Hepatocyte (in vitro differentiated cells): ENCODE results near the gene CENPB. TPM values are rescaled to one million over a fixed set of nuclear protein-coding genes. Genes with fewer than 3 reads are reported as not detected.

ENCODE experiments used
- DNase-seq: peaks from one replicate; pipeline ENCODE4 v3.0.0-alpha.2; 2016; ENCODE audit warnings: low spot score
- H2AFZ ChIP-seq: fragments of 200-600 bp; sonication (generic); 2 replicates; pipeline ENCODE4 v1.6.0; 2016; ENCODE audit warnings: antibody characterized with exemption, mild to moderate bottlenecking
- H3K27ac ChIP-seq: fragments of 200-600 bp; sonication (generic); 2 replicates; pipeline ENCODE4 v1.5.1; 2016; ENCODE audit warnings: mild to moderate bottlenecking
- H3K27me3 ChIP-seq: fragments of 200-600 bp; sonication (generic); 2 replicates; pipeline ENCODE4 v1.6.1; 2016
- H3K36me3 ChIP-seq: fragments of 200-600 bp; sonication (generic); replicated peaks from 2 replicates; pipeline ENCODE4 v1.5.1; 2016; ENCODE audit warnings: low read depth; ENCODE audit not compliant: insufficient read depth
- H3K4me1 ChIP-seq: fragments of 200-600 bp; sonication (generic); 2 replicates; pipeline ENCODE4 v1.5.1; 2016; ENCODE audit warnings: mild to moderate bottlenecking, moderate library complexity; ENCODE audit not compliant: insufficient read depth
- H3K4me2 ChIP-seq: fragments of 200-600 bp; sonication (generic); 2 replicates; pipeline ENCODE4 v1.6.0; 2016
- H3K4me3 ChIP-seq: fragments of 200-600 bp; sonication (generic); 2 replicates; pipeline ENCODE4 v1.5.1; 2016; ENCODE audit warnings: mild to moderate bottlenecking
- H3K79me2 ChIP-seq: fragments of 200-600 bp; sonication (generic); 2 replicates; pipeline ENCODE4 v1.6.0; 2017; ENCODE audit warnings: mild to moderate bottlenecking
- H3K9me2 ChIP-seq: fragments of 200-600 bp; sonication (generic); replicated peaks from 2 replicates; pipeline ENCODE4 v1.6.0; 2017; ENCODE audit warnings: mild to moderate bottlenecking; ENCODE audit not compliant: insufficient read depth
- H3K9me3 ChIP-seq: fragments of 200-600 bp; sonication (generic); 2 replicates; pipeline ENCODE4 v1.5.1; 2016; ENCODE audit warnings: low read depth, mild to moderate bottlenecking
- H4K20me1 ChIP-seq: fragments of 200-600 bp; sonication (generic); 2 replicates; pipeline ENCODE4 v1.6.0; 2016; ENCODE audit warnings: mild to moderate bottlenecking; ENCODE audit not compliant: insufficient read depth, poor library complexity, severe bottlenecking
- EZH2 ChIP-seq: fragments of 200-600 bp; sonication (generic); IDR thresholded peaks from 2 replicates; pipeline ENCODE4 v1.6.1; 2016; ENCODE audit warnings: antibody characterized with exemption, mild to moderate bottlenecking, borderline replicate concordance
- EZH2phosphoT487 ChIP-seq: fragments of 200-600 bp; sonication (generic); IDR thresholded peaks from one replicate; pipeline ENCODE4 v1.6.1; 2018; ENCODE audit warnings: antibody characterized with exemption, mild to moderate bottlenecking, low read depth, moderate library complexity; ENCODE audit not compliant: unreplicated experiment, severe bottlenecking
- WGBS: methylation state at CpG from one replicate; pipeline ENCODE4 v1.1.6; 2016; ENCODE audit warnings: low lambda C conversion rate; ENCODE audit errors: missing lambda C conversion rate; 5-methylcytosine and 5-hydroxymethylcytosine counted together
- polyA plus RNA-seq: library from polyadenylated mRNA; unstranded; fragments of >200 nt; fragmentation: Nextera tagmentation; extraction: Ambion mirVana; gene quantifications from 2 replicates; pipeline ENCODE4 v1.2.1, GENCODE V29; 2016
- total RNA-seq: library from RNA; depleted of rRNA; stranded (reverse); fragments of >200 nt; gene quantifications from 2 replicates; pipeline ENCODE4 v1.2.3, GENCODE V29; 2014
- TF ChIP-seq, protein P1 (sequence below): fragments of 200-600 bp; sonication (generic); IDR thresholded peaks from 2 replicates; pipeline ENCODE4 v1.5.1; 2016; ENCODE audit warnings: antibody characterized with exemption, mild to moderate bottlenecking; ENCODE audit not compliant: poor library complexity

Gene CENPB
- total and polyA plus RNA-seq, 2 experiments from 2014 or later, result 21.2 to 46.7 TPM

DNA sequence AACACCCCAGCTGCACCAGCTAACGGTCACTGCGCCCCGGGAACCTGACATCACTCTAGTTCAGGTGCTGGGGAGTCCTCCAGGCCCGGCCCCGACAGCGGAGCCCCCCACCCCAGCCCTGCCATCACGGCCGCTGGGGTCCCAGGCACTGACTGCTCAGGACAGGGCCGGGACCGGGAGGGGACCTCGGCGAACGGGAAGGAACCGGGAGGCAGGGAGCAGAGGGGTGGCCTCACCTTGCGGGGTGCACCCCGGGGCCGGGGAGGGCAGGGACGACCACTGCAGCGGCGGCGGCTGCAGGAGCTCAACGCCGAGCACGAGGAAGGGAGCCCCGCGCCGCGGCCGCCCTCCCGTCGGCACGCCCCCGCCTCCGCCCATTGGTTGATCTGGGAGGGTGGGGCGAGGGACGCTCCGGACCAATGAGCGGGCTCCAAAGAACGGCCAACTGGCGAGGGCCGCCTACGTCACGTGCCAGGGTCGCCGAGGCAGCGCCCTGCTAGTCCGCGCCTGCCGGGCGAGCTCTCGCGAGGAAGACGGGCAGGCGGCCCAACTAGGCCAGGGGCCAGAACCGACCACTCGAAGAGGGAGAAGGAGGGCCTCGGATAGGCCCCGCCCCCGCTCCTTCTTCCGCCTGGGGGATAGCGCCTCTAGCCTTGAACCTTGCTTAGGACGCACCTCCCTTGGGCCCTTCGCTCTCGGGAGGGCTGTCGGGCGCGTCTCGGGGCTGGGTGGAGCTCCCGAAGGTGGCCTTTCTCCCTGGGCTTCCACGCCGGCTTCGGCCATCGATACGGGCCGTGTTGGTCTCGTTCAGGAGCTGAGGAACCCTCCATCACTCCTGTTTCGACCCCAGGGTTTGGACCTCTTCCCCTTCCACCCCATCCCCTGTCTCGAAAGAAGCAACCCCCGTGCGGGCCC is 18.9 kb downstream of the CENPB start, which contains the start of gene ADISSP:
Gene ADISSP (minus strand): TSS at position 327 of the 915 bp plus-strand sequence. CDS start 7,653 bp downstream, outside the sequence.
- peak within 1 kb of the TSS; percentile 94 for H3K4me2 ChIP-seq
- H3K9me3 ChIP-seq, result no peaks in the 10 kb centered on the region
- no peaks in the 10 kb centered on the region for H4K20me1 ChIP-seq
- H3K9me2 ChIP-seq, result no peaks in the 10 kb centered on the region
- peaks cover 13% of the 10 kb centered on the region for H3K4me1 ChIP-seq
- no peaks in the 10 kb centered on the region for H3K27me3 ChIP-seq
- peak within 1 kb of the TSS; percentile 79 for H3K27ac ChIP-seq
- TF ChIP-seq EZH2, result no peak
- TF ChIP-seq, protein P1, sequence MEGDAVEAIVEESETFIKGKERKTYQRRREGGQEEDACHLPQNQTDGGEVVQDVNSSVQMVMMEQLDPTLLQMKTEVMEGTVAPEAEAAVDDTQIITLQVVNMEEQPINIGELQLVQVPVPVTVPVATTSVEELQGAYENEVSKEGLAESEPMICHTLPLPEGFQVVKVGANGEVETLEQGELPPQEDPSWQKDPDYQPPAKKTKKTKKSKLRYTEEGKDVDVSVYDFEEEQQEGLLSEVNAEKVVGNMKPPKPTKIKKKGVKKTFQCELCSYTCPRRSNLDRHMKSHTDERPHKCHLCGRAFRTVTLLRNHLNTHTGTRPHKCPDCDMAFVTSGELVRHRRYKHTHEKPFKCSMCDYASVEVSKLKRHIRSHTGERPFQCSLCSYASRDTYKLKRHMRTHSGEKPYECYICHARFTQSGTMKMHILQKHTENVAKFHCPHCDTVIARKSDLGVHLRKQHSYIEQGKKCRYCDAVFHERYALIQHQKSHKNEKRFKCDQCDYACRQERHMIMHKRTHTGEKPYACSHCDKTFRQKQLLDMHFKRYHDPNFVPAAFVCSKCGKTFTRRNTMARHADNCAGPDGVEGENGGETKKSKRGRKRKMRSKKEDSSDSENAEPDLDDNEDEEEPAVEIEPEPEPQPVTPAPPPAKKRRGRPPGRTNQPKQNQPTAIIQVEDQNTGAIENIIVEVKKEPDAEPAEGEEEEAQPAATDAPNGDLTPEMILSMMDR, result peak; percentile 18
- H3K79me2 ChIP-seq, result no peaks in the 10 kb centered on the region
- peak; percentile 99 for DNase-seq
- H3K4me3 ChIP-seq, result peak within 1 kb of the TSS; percentile 56
- no peaks in the 10 kb centered on the region for H3K36me3 ChIP-seq
- H2AFZ ChIP-seq, result peak within 1 kb of the TSS; percentile 76
- whole genome bisulfite sequencing, result under 1% methylated on average over 48 of the region's 80 CpGs

DNA sequence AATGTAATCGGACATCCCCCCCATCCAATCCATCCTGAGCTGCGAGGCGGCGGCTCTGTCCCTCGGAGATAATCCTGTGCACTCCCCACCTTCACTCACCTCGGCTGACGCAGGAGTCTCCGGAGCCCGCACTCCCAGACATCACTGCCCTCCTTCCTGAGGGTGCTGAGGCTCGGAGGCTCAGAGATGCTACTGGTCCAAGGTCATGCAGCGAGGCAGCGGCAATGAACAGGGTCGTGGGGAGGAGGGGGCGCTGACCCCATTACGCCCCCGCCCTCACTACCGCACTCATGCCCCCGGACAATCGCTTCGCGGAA is 19.5 kb downstream of the CENPB start:
- no peaks in the 10 kb centered on the region for H3K79me2 ChIP-seq
- peak overlapping the region; percentile 94 for H3K4me2 ChIP-seq
- no peak overlapping the region for H3K27ac ChIP-seq
- DNase-seq, result no peak
- H3K27me3 ChIP-seq, result no peaks in the 10 kb centered on the region
- TF ChIP-seq, protein P1, result no peak
- TF ChIP-seq EZH2 (no peak), EZH2phosphoT487 (no peak)
- H3K9me2 ChIP-seq, result no peaks in the 10 kb centered on the region
- H3K4me1 ChIP-seq, result peaks cover 13% of the 10 kb centered on the region
- no peaks in the 10 kb centered on the region for H3K36me3 ChIP-seq
- 4% methylated on average over 17 of the region's 21 CpGs for WGBS
- no peaks in the 10 kb centered on the region for H3K9me3 ChIP-seq
- no peaks in the 10 kb centered on the region for H4K20me1 ChIP-seq
- H3K4me3 ChIP-seq, result peak overlapping the region; percentile 39
- H2AFZ ChIP-seq, result peak overlapping the region; percentile 39

DNA sequence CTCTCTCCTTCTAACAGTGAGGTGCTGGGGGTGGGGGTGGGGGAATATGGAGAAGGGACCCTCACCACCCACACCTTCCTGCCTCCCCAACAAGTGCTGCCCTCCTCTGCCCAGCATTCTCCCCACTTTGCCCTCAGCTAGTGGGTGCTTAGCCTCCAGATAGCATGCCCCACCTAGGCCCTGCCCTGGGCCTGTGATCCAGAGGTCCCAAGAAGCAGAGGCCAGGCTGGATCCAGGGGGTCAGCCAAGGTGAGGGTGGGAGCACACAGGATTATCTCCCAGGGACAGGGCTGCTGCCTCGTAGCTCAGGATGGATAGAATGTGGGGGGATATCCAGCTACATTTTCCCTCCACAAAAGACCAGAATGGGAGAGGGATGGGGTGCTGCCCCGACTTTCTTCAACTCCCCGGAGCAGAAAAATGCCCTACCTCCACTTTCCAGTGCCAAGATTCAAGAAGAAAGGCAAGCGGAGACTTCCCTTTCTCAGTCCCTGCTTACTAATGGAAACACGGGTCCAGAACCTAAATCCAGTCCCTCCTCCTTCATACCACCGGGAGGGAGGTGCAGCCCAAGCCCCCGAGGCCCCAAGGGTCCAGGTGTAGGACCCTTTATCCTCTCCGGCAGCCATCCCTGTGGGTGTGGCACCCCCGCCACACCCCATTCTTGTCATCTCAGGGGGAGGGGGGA is 20.0 kb downstream of the CENPB start:
- H2AFZ ChIP-seq, result no peak overlapping the region

More for the DNA sequence above, 20.0 kb downstream of the CENPB start:
- Histone ChIP-seq H4K20me1 (no peaks in the 10 kb centered on the region), H3K27ac (no peak overlapping the region), H3K79me2 (no peaks in the 10 kb centered on the region), H3K4me1 (peaks cover 13% of the 10 kb centered on the region), H3K27me3 (no peaks in the 10 kb centered on the region), H3K9me3 (no peaks in the 10 kb centered on the region), H3K4me2 (peak overlapping the region; percentile 94), H3K36me3 (no peaks in the 10 kb centered on the region), H3K9me2 (no peaks in the 10 kb centered on the region), H3K4me3 (no peak overlapping the region)
- 57% methylated on average over 9 of the region's 9 CpGs for WGBS
- no peak for TF ChIP-seq EZH2
- TF ChIP-seq EZH2phosphoT487, result no peak
- TF ChIP-seq, protein P1, result no peak
- no peak for DNase-seq
